Naive thymus-derived CD4-positive, alpha-beta T cell (primary cell): ENCODE data around the gene GAD1. TPM values are rescaled to one million over a fixed set of nuclear protein-coding genes. Genes with fewer than 3 reads are reported as not detected.

Experiments
- ATAC-seq: fragments of 150-1000 bp; cut with Tn5 transposase; 2 replicates; pipeline ENCODE4 v1.10.0; 2021; ENCODE audit warnings: mild to moderate bottlenecking, moderate library complexity
- CTCF ChIA-PET: fragments of 350-600 bp; sonication (Branson Sonifier 250); formaldehyde crosslinking; loops from one replicate; lab custom pipeline; 2021; ENCODE audit warnings: antibody characterized with exemption; lab: Charles Lee
- POLR2A ChIA-PET: fragments of 350-600 bp; sonication (Branson Sonifier 250); formaldehyde crosslinking; loops from one replicate; lab custom pipeline; 2021; ENCODE audit warnings: antibody characterized with exemption, inconsistent platforms; lab: Charles Lee
- DNase-seq, 9 donors: peaks; one replicate each; pipeline versions ENCODE4 v3.0.0 to v3.0.0-alpha.2; 2020 to 2022; ENCODE audit warnings: mixed read lengths in 1 of 9
- H3K27ac ChIP-seq: one replicate; pipeline ENCODE4 v1.7.0; 2013; ENCODE audit warnings: mild to moderate bottlenecking, low read depth, low read length, moderate library complexity
- H3K27me3 ChIP-seq, 2 donors: one replicate each; pipeline ENCODE4 v1.7.0; 2013; ENCODE audit warnings: low read length in 2 of 2, mild to moderate bottlenecking in 2 of 2, moderate library complexity in 2 of 2; ENCODE audit not compliant: control insufficient read depth in 2 of 2, insufficient read depth in 2 of 2
- H3K36me3 ChIP-seq, 3 experiments: 1 replicate in 2 of 3; 2 replicates in 1 of 3; pipeline ENCODE4 v1.7.0; 2013; ENCODE audit warnings: low read length in 3 of 3, mild to moderate bottlenecking in 3 of 3, moderate library complexity in 1 of 3; ENCODE audit not compliant: insufficient read depth in 3 of 3, control insufficient read depth in 2 of 3
- H3K4me1 ChIP-seq, 2 donors: one replicate each; pipeline ENCODE4 v1.7.0; 2013; ENCODE audit warnings: low read length in 2 of 2, mild to moderate bottlenecking in 2 of 2, moderate library complexity in 1 of 2; ENCODE audit not compliant: control insufficient read depth in 2 of 2, insufficient read depth in 2 of 2
- H3K4me3 ChIP-seq: 2 replicates; pipeline ENCODE4 v1.7.0; 2013; ENCODE audit warnings: mild to moderate bottlenecking, low read length
- H3K9me3 ChIP-seq, 3 experiments: 1 replicate in 2 of 3; 2 replicates in 1 of 3; pipeline ENCODE4 v1.7.0; 2013; ENCODE audit warnings: low read length in 3 of 3; ENCODE audit not compliant: control insufficient read depth in 2 of 3
- H3K27ac Mint-ChIP-seq, 9 donors: one replicate each; pipeline ENCODE4 v1.8.0; 2020 to 2022; ENCODE audit warnings: mixed read lengths in 9 of 9, mild to moderate bottlenecking in 8 of 9, moderate library complexity in 5 of 9, inconsistent platforms in 2 of 9
- H3K27me3 Mint-ChIP-seq, 5 donors: one replicate each; pipeline ENCODE4 v1.8.0; 2021 to 2022; ENCODE audit warnings: mixed read lengths in 5 of 5, mild to moderate bottlenecking in 1 of 5
- H3K36me3 Mint-ChIP-seq, 5 donors: one replicate each; pipeline ENCODE4 v1.8.0; 2020 to 2022; ENCODE audit warnings: mixed read lengths in 5 of 5, mild to moderate bottlenecking in 3 of 5, inconsistent platforms in 1 of 5
- H3K4me1 Mint-ChIP-seq, 7 donors: one replicate each; pipeline ENCODE4 v1.8.0; 2020 to 2022; ENCODE audit warnings: mixed read lengths in 7 of 7, mild to moderate bottlenecking in 3 of 7, inconsistent platforms in 1 of 7
- H3K4me3 Mint-ChIP-seq, 10 donors: one replicate each; pipeline ENCODE4 v1.8.0; 2020 to 2022; ENCODE audit warnings: mild to moderate bottlenecking in 10 of 10, mixed read lengths in 10 of 10, moderate library complexity in 6 of 10, inconsistent platforms in 2 of 10
- H3K9me3 Mint-ChIP-seq, 11 donors: one replicate each; pipeline ENCODE4 v1.8.0; 2020 to 2022; ENCODE audit warnings: mixed read lengths in 11 of 11, mild to moderate bottlenecking in 4 of 11, inconsistent platforms in 1 of 11, moderate library complexity in 1 of 11
- intact Hi-C, 2 donors: fragments of 100-400 bp; cut with micrococcal nuclease; formaldehyde crosslinking; loops; one replicate each; pipeline ENCODE4 v1.15.1; 2023
- polyA plus RNA-seq, 2 donors: library from polyadenylated mRNA; unstranded; fragments of 300-500 nt; fragmentation: Illumina TruSeq; gene quantifications; one replicate each; pipeline ENCODE4 v1.2.3, GENCODE V29; 2021
- total RNA-seq, 6 experiments: library from RNA in 5 of 6; stranded (reverse) in 5 of 6; gene quantifications; 1 replicate in 5 of 6; 2 replicates in 1 of 6; pipeline ENCODE4 v1.2.3 and lab custom pipeline; 2021 to 2026

The GAD1 gene
- total and polyA plus RNA-seq, 7 experiments from 2014 or later: 3.6 TPM; not detected in 6

DNA sequence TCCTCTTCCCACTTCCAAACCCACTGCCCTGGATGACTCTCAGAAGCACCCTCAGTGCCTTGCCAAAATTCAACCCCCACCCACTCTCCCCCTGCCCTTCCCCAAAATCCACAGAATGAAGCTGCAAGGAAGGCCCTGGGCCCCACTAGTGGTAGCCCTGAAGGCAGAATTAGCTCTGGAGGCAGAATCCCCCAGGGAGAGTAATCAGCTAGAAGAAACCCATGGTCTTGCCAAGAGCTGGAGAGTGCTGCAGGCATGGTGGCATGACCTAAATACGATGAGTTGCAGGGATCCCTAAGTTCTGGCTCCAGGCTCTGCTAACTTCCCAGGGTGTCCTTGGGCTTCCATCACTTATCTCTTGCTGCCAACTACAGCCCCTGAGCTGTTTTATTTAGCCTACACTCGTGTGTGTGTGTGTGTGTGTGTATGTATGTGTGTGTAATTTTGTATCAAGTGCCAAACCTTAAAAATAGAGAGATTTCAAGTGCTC lies 7.9 kb downstream of the GAD1 start:
- Histone ChIP-seq H3K36me3 (no peaks in the 10 kb centered on the region), H3K27me3 (peaks cover 16 to 25% of the 10 kb centered on the region in 2 donors), H3K4me3 (no peak overlapping the region), H3K9me3 (no peaks in the 10 kb centered on the region), H3K27ac (no peak overlapping the region), H3K4me1 (peaks cover 24 to 34% of the 10 kb centered on the region in 2 donors)
- no peak for ATAC-seq
- peaks cover 18 to 43% (median 29%) of the 10 kb centered on the region in 7 donors for H3K4me1 Mint-ChIP-seq
- peaks cover 0 to 3% (median 0%) of the 10 kb centered on the region in 11 donors for H3K9me3 Mint-ChIP-seq
- intact Hi-C loops: loop anchor here (5.0 kb wide), 2 partner anchors 317 to 1273 kb away; no protein-coding TSS in a partner anchor
- POLR2A ChIA-PET: no interaction called here
- peaks cover 0 to 7% (median 0%) of the 10 kb centered on the region in 5 donors for H3K36me3 Mint-ChIP-seq
- CTCF ChIA-PET: no interaction called here
- no peak overlapping the region for H3K27ac Mint-ChIP-seq
- peak overlapping the region in 5 of 10 donors; percentile 32 to 75 (median 40) for H3K4me3 Mint-ChIP-seq
- DNase-seq: no peak
- H3K27me3 Mint-ChIP-seq: peaks cover 71 to 89% (median 80%) of the 10 kb centered on the region in 5 donors

DNA sequence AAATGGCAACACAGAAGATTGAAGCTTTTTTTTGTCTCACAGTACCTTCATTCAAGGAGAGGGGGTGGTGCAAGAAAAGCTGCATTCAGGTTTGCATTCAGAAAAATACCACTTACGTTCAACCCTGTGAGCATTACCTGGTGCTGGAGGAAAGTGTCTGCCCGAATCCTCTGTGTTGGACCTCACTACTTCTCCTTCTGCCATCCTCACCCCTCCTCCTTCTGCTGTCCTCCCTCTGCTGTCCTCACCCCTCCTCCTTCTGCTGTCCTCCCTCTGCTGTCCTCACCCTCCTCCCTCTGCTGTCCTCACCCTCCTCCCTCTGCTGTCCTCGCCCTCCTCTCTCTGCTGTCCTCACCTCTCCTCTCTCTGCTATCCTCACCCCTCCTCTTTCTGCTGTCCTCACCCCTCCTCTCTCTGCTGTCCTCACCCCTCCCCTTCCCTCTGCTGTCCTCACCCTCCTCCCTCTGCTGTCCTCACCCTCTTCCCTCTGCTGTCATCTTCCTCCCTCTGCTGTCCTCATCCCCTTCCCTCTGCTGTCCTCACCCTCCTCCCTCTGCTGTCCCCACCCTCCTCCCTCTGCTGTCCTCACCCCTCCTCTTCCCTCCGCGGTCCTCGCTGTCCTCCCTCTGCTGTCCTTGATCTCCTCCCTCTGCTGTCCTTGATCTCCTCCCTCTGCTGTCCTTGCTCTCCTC lies 11.3 kb downstream of the GAD1 start:
- ATAC-seq (no peak), DNase-seq (no peak)
- no peak overlapping the region for H3K4me3 ChIP-seq
- H3K36me3 Mint-ChIP-seq: no peaks in the 10 kb centered on the region
- ChIA-PET CTCF (no interaction called here), POLR2A (no interaction called here)
- H3K27me3 Mint-ChIP-seq: peaks cover 49 to 78% (median 72%) of the 10 kb centered on the region in 5 donors
- H3K9me3 Mint-ChIP-seq: peaks cover 0 to 3% (median 0%) of the 10 kb centered on the region in 11 donors
- intact Hi-C loops: no loop called here
- peaks cover 0 to 1% of the 10 kb centered on the region in 2 donors for H3K27me3 ChIP-seq
- peaks cover 0 to under 1% of the 10 kb centered on the region in 2 donors for H3K4me1 ChIP-seq
- no peak overlapping the region for H3K4me3 Mint-ChIP-seq
- peaks cover 0 to 12% (median 5%) of the 10 kb centered on the region in 7 donors for H3K4me1 Mint-ChIP-seq
- no peak overlapping the region for H3K27ac Mint-ChIP-seq
- no peaks in the 10 kb centered on the region for H3K9me3 ChIP-seq
- no peak overlapping the region for H3K27ac ChIP-seq
- no peaks in the 10 kb centered on the region for H3K36me3 ChIP-seq

DNA sequence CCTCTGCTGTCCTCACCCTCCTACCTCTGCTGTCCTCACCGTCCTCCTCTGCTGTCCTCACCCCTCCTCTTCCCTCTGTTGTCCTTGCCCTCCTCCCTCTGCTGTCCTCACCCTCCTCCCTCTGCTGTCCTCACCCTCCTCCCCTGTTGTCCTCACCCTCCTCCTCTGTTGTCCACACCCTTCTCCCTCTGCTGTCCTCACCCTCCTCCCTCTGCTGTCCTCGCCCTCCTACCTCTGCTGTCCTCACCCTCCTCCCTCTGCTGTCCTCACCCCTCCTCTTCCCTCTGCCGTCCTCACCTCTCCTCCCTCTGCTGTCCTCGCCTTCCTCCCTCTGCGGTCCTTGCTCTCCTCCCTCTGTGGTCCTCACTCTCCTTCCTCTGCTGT lies 11.8 kb downstream of the GAD1 start:
- Mint-ChIP-seq H3K4me1 (peaks cover 0 to 12% (median 5%) of the 10 kb centered on the region in 7 donors), H3K4me3 (no peak overlapping the region), H3K27me3 (peaks cover 47 to 78% (median 72%) of the 10 kb centered on the region in 5 donors), H3K9me3 (peaks cover 0 to 3% (median 0%) of the 10 kb centered on the region in 11 donors), H3K27ac (no peak overlapping the region), H3K36me3 (no peaks in the 10 kb centered on the region)
- no peak for ATAC-seq
- H3K4me3 ChIP-seq: no peak overlapping the region
- no peaks in the 10 kb centered on the region for H3K4me1 ChIP-seq
- POLR2A ChIA-PET: no interaction called here
- no peak for DNase-seq
- no peaks in the 10 kb centered on the region for H3K9me3 ChIP-seq
- H3K36me3 ChIP-seq: no peaks in the 10 kb centered on the region
- no peak overlapping the region for H3K27ac ChIP-seq
- intact Hi-C loops: no loop called here
- no peaks in the 10 kb centered on the region for H3K27me3 ChIP-seq
- CTCF ChIA-PET: no interaction called here

DNA sequence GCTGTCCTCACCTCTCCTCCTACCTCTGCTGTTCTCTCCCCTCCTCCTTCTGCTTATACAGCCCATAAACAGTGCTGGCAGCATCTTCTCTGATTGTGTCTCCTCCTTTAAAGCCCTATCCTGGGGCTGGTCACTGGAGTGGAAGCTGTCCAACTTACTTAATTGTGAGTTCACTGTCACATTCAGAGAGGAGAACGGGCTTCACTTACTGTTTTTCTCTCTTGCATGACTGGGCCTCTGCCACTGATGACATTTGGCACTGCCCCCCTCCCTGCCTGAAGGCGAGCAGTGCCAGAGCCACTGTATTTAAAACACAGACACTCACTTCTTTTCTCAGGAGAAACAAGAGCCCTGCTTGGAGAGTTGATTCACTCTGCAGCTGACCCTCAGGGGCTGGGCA lies 12.3 kb downstream of the GAD1 start:
- no peak for ATAC-seq
- intact Hi-C loops: no loop called here
- POLR2A ChIA-PET: no interaction called here

DNA sequence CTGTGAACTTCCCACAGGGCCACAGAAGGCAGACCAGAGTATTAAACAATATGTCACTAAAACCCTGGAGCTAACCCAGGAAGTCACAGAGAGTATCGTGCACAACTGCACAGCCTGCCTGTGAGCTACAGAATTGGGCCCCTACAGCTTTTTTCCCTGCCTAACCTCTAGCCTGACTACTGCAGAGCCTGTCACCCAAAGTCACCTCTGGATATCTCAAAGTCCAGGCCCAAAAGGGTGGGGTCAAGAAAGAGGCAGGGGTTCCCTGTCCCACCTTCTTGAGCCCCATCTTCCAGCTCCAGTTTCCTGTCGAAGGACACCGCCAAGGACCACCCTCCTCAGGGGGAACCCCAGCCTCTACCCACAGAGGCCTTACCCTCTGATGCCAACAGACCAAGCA lies 13.5 kb downstream of the GAD1 start:
- ChIA-PET POLR2A (no interaction called here), CTCF (no interaction called here)
- Histone ChIP-seq H3K27ac (no peak overlapping the region), H3K9me3 (no peaks in the 10 kb centered on the region), H3K4me3 (no peak overlapping the region), H3K36me3 (no peaks in the 10 kb centered on the region), H3K4me1 (no peaks in the 10 kb centered on the region), H3K27me3 (no peaks in the 10 kb centered on the region)
- no peak overlapping the region for H3K27ac Mint-ChIP-seq
- peaks cover 0 to 3% (median 0%) of the 10 kb centered on the region in 11 donors for H3K9me3 Mint-ChIP-seq
- no peak overlapping the region for H3K4me3 Mint-ChIP-seq
- no peaks in the 10 kb centered on the region for H3K36me3 Mint-ChIP-seq
- peaks cover 0 to 10% (median 0%) of the 10 kb centered on the region in 7 donors for H3K4me1 Mint-ChIP-seq
- peaks cover 35 to 65% (median 57%) of the 10 kb centered on the region in 5 donors for H3K27me3 Mint-ChIP-seq
- no peak for DNase-seq
- no peak for ATAC-seq
- intact Hi-C loops: no loop called here

More for the DNA sequence above, 12.3 kb downstream of the GAD1 start:
- Histone ChIP-seq H3K9me3 (no peaks in the 10 kb centered on the region), H3K27me3 (no peaks in the 10 kb centered on the region), H3K36me3 (no peaks in the 10 kb centered on the region), H3K27ac (no peak overlapping the region), H3K4me3 (no peak overlapping the region), H3K4me1 (no peaks in the 10 kb centered on the region)
- no peaks in the 10 kb centered on the region for H3K36me3 Mint-ChIP-seq
- H3K9me3 Mint-ChIP-seq: peaks cover 0 to 3% (median 0%) of the 10 kb centered on the region in 11 donors
- H3K4me3 Mint-ChIP-seq: no peak overlapping the region
- H3K27me3 Mint-ChIP-seq: peaks cover 45 to 74% (median 68%) of the 10 kb centered on the region in 5 donors
- H3K27ac Mint-ChIP-seq: no peak overlapping the region
- CTCF ChIA-PET: no interaction called here
- H3K4me1 Mint-ChIP-seq: peaks cover 0 to 10% (median 4%) of the 10 kb centered on the region in 7 donors
- no peak for DNase-seq

DNA sequence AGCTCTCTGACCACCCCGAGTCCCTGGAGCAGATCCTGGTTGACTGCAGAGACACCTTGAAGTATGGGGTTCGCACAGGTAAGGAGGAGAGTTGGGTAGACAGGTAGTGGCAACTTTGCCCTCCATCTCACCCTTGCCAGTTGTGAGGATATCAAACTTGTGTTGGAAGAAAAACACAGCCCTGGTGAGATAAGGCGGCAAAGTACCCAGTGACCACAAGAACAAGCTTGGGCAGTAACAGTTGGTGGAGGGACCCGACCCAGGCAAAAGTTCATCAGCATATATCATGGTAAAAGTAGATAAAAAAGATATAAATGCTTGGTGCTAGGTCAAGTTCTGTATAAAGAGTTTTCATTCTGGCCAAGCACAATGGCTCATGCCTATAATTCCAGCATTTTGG lies 14.4 kb downstream of the GAD1 start:
- H3K27ac ChIP-seq: no peak overlapping the region
- intact Hi-C loops: no loop called here
- H3K4me3 ChIP-seq: no peak overlapping the region
- no peak for ATAC-seq
- no peak for DNase-seq
- H3K27me3 ChIP-seq: no peaks in the 10 kb centered on the region
- H3K36me3 ChIP-seq: no peaks in the 10 kb centered on the region
- Mint-ChIP-seq H3K36me3 (no peaks in the 10 kb centered on the region), H3K27me3 (peaks cover 28 to 56% (median 52%) of the 10 kb centered on the region in 5 donors), H3K27ac (no peak overlapping the region), H3K4me1 (peaks cover 0 to 10% (median 0%) of the 10 kb centered on the region in 7 donors), H3K9me3 (peaks cover 0 to 3% (median 0%) of the 10 kb centered on the region in 11 donors), H3K4me3 (no peak overlapping the region)
- no peaks in the 10 kb centered on the region for H3K9me3 ChIP-seq
- POLR2A ChIA-PET: no interaction called here
- H3K4me1 ChIP-seq: no peaks in the 10 kb centered on the region
- CTCF ChIA-PET: no interaction called here
